HCEC 1CT (cell line): ENCODE data around the gene MEG3.

Experiments
- DNase-seq: peaks from one replicate; pipeline ENCODE4 v3.0.0-alpha.2; 2017

Gene MEG3

DNA sequence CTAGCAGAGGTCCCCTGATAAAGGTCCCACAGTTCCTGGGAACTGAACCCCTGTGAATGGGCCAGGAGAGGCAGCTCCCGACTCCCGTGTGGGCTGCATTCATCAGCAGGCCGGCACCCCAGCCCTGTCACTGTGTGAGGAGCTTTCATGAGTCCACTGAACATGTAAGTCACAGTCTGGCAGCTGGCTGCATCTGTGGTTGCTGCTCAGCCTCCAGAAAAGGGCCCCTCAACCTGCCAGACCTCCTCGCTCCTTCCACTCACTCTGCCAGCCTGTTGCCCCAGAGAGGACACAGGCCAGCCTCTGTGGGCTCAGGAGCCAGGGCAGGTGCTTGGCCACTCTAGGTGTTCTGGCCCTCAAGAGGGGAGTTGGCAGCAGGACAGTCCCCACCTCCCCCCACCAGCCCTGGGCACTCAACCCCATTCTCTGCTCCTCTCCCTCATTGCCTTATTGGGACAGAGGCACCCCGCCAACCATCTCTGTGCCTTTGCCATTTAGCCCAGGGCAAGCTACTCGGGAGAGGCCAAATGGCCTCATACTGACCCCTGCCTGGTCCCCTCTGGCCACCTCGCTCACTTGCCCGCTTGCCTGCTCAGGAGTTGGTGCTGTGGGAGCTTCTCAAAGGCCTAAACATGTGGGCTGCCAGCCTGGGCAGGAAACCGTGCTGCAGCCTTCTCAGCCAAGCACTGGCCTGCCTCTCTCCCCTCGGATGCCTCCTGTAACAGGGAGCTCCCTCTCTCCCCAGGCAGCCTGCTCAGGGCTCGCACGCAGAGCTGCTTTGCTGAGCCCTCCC lies 75.7 kb downstream of the MEG3 start:
- no peak for DNase-seq

DNA sequence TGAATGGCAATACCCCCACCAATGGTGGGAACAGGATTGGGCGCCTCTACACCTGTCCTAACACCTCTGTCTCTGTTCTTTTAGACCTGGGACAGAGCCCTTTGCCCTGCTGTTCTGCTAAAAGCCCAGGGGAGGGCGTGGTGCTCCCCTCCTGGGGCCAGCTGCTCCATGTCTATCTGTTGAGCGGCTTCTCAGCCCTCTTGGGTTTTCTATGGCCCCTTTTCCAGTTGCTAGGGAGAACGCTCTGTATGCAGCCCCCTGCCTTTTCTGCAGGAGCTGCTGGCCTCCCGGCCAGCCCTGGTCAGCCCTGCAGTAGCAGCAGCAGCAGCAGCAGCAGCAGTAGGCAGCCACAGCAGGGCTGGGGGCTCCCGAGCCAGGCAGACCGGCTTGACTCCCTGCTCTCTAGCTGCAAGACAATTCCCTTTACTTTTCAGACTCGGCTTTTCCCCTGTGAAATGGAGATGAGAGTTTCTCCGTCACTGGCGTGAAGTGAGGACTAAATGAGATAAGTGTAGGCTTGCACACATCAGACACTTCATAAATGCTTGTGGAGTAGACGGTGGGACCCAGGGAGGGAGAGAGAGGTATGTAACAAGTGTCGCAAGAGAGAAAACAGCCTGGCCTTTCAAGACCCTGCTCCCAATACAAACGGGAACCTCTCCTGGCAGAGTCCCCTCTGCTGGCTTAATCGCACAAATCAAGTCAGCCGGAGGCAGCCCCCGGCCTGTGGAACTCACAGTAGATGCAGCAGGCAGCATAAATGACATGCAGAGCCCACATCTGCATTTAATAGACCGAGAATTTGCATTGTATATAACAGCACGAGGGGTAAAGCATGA lies 76.6 kb downstream of the MEG3 start:
- no peak for DNase-seq

- no peak for DNase-seq
Observed at GRCh38 chr14:100903134-100903468, 77.2 kb downstream of the MEG3 start.

DNA sequence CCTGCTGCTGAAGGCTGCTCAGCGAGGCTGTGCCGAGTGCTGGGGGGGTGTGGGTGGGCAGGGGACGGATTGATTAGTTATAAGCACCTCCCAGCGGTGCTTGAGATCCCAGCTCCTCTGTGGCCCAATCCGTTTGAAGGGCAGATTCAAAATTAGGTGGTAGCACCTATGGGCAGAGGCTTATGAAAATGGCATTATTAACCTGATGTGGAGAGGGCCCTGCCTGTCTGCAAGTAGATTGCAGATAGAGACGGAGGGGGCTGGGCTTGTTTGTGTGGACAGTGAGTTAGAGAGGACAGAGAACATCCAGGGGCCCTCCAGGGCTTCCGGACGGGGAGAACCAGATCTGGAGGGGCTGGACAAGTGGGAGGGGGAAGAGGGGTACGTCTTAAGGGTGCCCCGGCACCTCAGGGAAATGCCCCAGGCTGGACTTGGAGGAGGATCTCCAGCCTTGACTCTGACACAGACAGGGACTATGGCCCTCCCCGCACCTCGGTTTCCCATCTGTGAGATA lies 77.8 kb downstream of the MEG3 start, which contains the start of gene RTL1:
TSS of gene RTL1 (minus strand) at position 51 of the 514 bp plus-strand sequence. CDS start 18,934 bp downstream, outside the sequence.
- no peak for DNase-seq

GRCh38 chr14:100904307-100905087 lies 78.6 kb downstream of the MEG3 start:
- DNase-seq: no peak

GRCh38 chr14:100905166-100905565 lies 79.2 kb downstream of the MEG3 start:
- no peak for DNase-seq

DNA sequence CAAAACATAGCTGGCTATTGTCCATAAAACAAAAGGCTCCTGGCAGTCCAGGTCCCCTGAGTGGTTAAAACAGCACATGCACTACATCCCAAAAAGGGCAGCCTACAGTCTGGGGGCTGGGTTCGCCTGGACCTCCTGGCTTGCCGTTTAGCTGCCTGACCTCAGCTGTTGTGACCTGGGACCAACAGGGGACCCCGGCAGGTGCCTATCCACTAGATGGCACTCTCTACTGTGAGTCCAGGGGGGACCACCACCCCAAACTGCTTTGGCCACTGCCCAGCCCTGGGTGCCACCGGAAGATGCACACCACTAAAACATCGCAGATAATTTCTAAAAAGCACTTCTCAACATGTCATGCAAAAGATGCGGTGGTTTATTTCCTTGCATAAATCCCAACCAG lies 80.5 kb downstream of the MEG3 start:
- DNase-seq: no peak

GRCh38 chr14:100907240-100907639 lies 81.3 kb downstream of the MEG3 start:
- DNase-seq: no peak

GRCh38 chr14:100909439-100909838 lies 83.5 kb downstream of the MEG3 start:
- no peak for DNase-seq
